Measurements from ENCODE around the gene SLC7A7.
"Not testable (repeated sequence)": the region's sequence is repeated elsewhere in the genome, so short reads cannot be mapped to it uniquely, and the experiment has no call there.

Gene SLC7A7

GRCh38 chr14:22829661-22830442 lies 14.6 kb upstream of the SLC7A7 start, which contains the start of gene MRPL52:
TSS of gene MRPL52 (plus strand) at chr14:22829887. CDS start at chr14:22829913, 26 bp downstream.
- in situ Hi-C loops (cut with MboI; ENCODE audit: low sequenced_read_pairs, unreplicated experiment), result no loop called here
- DNase-seq (ENCODE audit: low spot score), result peak; percentile 93
- TF ChIP-seq CTCF (IDR thresholded peaks at IDR 0.05; ENCODE audit: borderline replicate concordance, control extremely low read depth, extremely low read depth, insufficient read depth, missing control alignments), result no peak

GRCh38 chr14:22829076-22829660 lies 13.9 kb upstream of the SLC7A7 start:
- in situ Hi-C loops (cut with MboI; ENCODE audit: low sequenced_read_pairs, unreplicated experiment); DNase-seq (ENCODE audit: low spot score): not testable (repeated sequence)

GRCh38 chr14:22824711-22825359 lies 9.6 kb upstream of the SLC7A7 start:
- in situ Hi-C loops (cut with MboI; ENCODE audit: low sequenced_read_pairs, unreplicated experiment), result no loop called here
- no peak for TF ChIP-seq CTCF (IDR thresholded peaks at IDR 0.05; ENCODE audit: borderline replicate concordance, control extremely low read depth, extremely low read depth, insufficient read depth, missing control alignments)
- no peak for DNase-seq (ENCODE audit: low spot score)

DNA sequence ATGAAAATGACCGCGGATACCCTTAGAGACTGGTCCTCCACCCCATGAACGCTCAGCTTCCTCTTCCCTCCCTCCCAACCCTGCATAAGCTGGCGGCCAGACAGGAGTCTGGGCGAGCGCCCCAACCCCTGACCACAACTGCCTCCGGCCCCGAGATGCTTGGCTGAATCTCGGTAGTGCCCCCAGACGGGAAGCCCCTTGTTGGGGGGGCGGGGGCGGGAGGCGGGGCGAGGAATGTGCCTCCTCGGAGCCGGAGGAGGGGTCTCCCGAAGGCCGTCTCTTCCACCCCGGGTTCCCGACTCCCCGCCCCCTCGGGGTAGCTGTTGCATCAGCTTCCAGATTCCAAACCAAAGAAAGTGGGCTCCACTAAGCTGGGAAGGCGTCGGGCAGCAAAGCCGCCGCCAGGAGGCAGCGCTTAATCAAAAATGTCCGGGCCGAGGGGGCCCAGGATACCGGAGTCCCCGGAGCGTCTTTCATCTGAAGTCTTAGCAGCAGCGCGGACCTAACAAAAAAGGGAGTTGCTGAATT lies 7.4 kb upstream of the SLC7A7 start:
- in situ Hi-C loops (cut with MboI; ENCODE audit: low sequenced_read_pairs, unreplicated experiment), result no loop called here
- peak; percentile 80 for DNase-seq (ENCODE audit: low spot score)
- TF ChIP-seq CTCF (IDR thresholded peaks at IDR 0.05; ENCODE audit: borderline replicate concordance, control extremely low read depth, extremely low read depth, insufficient read depth, missing control alignments), result peak; percentile 57

- in situ Hi-C loops (cut with MboI; ENCODE audit: low sequenced_read_pairs, unreplicated experiment), result no loop called here
- TF ChIP-seq CTCF (IDR thresholded peaks at IDR 0.05; ENCODE audit: borderline replicate concordance, control extremely low read depth, extremely low read depth, insufficient read depth, missing control alignments), result no peak
- DNase-seq (ENCODE audit: low spot score), result no peak
Observed at GRCh38 chr14:22822016-22822570, 6.9 kb upstream of the SLC7A7 start.

- DNase-seq (ENCODE audit: low spot score), result no peak
- TF ChIP-seq CTCF (IDR thresholded peaks at IDR 0.05; ENCODE audit: borderline replicate concordance, control extremely low read depth, extremely low read depth, insufficient read depth, missing control alignments), result no peak
- in situ Hi-C loops (cut with MboI; ENCODE audit: low sequenced_read_pairs, unreplicated experiment), result no loop called here
Observed at GRCh38 chr14:22821193-22822015, 6.2 kb upstream of the SLC7A7 start.

Data from GM13976 (cell line).